Thymus (tissue), 11 donors: ENCODE results near the gene PLEKHA8. TPM values are rescaled to one million over a fixed set of nuclear protein-coding genes. Genes with fewer than 3 reads are reported as not detected.

Experiments
- DNase-seq, 9 donors: peaks; one replicate each; pipeline ENCODE4 v3.0.0-alpha.2; 2013; ENCODE audit warnings: low spot score in 9 of 9, low read depth in 6 of 9, missing footprints in 1 of 9
- H3K27ac ChIP-seq, 2 donors: one replicate each; pipeline ENCODE4 v1.5.1; 2013; ENCODE audit warnings: control low read depth in 1 of 2, low read depth in 1 of 2, low read length in 1 of 2, mild to moderate bottlenecking in 1 of 2, moderate library complexity in 1 of 2
- H3K27me3 ChIP-seq, 2 donors: one replicate each; pipeline ENCODE4 v1.5.1; 2013; ENCODE audit warnings: low read length in 1 of 2; ENCODE audit not compliant: control insufficient read depth in 2 of 2, insufficient read depth in 1 of 2
- H3K36me3 ChIP-seq, 2 donors: one replicate each; pipeline ENCODE4 v1.5.1; 2013; ENCODE audit warnings: low read length in 1 of 2, mild to moderate bottlenecking in 1 of 2, moderate library complexity in 1 of 2; ENCODE audit not compliant: control insufficient read depth in 2 of 2, insufficient read depth in 2 of 2
- H3K4me1 ChIP-seq, 2 donors: one replicate each; pipeline ENCODE4 v1.5.1; 2013; ENCODE audit warnings: low read length in 2 of 2; ENCODE audit not compliant: control insufficient read depth in 2 of 2, insufficient read depth in 2 of 2
- H3K4me3 ChIP-seq, 2 donors: one replicate each; pipeline ENCODE4 v1.5.1; 2013; ENCODE audit warnings: low read length in 2 of 2, control low read depth in 1 of 2, mild to moderate bottlenecking in 1 of 2
- H3K9me3 ChIP-seq, 2 donors: one replicate each; pipeline ENCODE4 v1.5.1; 2013; ENCODE audit warnings: low read length in 1 of 2, mild to moderate bottlenecking in 1 of 2; ENCODE audit not compliant: control insufficient read depth in 2 of 2, insufficient read depth in 1 of 2
- WGBS: extraction: QIAGEN DNeasy Blood & Tissue Kit; methylation state at CpG from one replicate; pipeline ENCODE4 v1.1.7; 2013; 5-methylcytosine and 5-hydroxymethylcytosine counted together
- polyA plus RNA-seq: library from polyadenylated mRNA; stranded (reverse); fragments of 200-250 nt; gene quantifications from one replicate; pipeline ENCODE4 v1.2.3, GENCODE V29; 2013
- total RNA-seq: library from RNA; stranded (reverse); fragments of 120-200 nt; gene quantifications from one replicate; pipeline ENCODE4 v1.2.4, GENCODE V29; 2013
- donor health status: healthy.

Gene PLEKHA8
- total and polyA plus RNA-seq, 2 donors, result 3.9 to 5.7 TPM

- H3K36me3 ChIP-seq, result no peaks in the 10 kb centered on the region
- peaks cover 0 to 6% of the 10 kb centered on the region in 2 donors for H3K4me1 ChIP-seq
- DNase-seq, result no peak
- 94% methylated on average over 16 of the region's 16 CpGs for WGBS
- no peaks in the 10 kb centered on the region for H3K27me3 ChIP-seq
- no peak overlapping the region for H3K27ac ChIP-seq
- no peak overlapping the region for H3K4me3 ChIP-seq
- no peaks in the 10 kb centered on the region for H3K9me3 ChIP-seq
These were observed 140.8 kb downstream of the PLEKHA8 start for GRCh38 chr7:30168835-30169573.

GRCh38 chr7:30169579-30169978 lies 141.4 kb downstream of the PLEKHA8 start:
- H3K27ac ChIP-seq, result no peak overlapping the region
- no peaks in the 10 kb centered on the region for H3K36me3 ChIP-seq
- H3K4me1 ChIP-seq, result peaks cover 0 to 6% of the 10 kb centered on the region in 2 donors
- no peak for DNase-seq
- 96% methylated on average over 2 of the region's 2 CpGs for WGBS
- no peaks in the 10 kb centered on the region for H3K27me3 ChIP-seq
- no peaks in the 10 kb centered on the region for H3K9me3 ChIP-seq
- H3K4me3 ChIP-seq, result no peak overlapping the region

- H3K4me1 ChIP-seq, result peaks cover 0 to 2% of the 10 kb centered on the region in 2 donors
- no peak overlapping the region for H3K4me3 ChIP-seq
- H3K27ac ChIP-seq, result no peak overlapping the region
- 97% methylated on average over 6 of the region's 6 CpGs for WGBS
- no peaks in the 10 kb centered on the region for H3K36me3 ChIP-seq
- no peaks in the 10 kb centered on the region for H3K27me3 ChIP-seq
- H3K9me3 ChIP-seq, result no peaks in the 10 kb centered on the region
- no peak for DNase-seq
These were observed 142.4 kb downstream of the PLEKHA8 start for GRCh38 chr7:30170476-30171205.

- no peaks in the 10 kb centered on the region for H3K36me3 ChIP-seq
- H3K4me1 ChIP-seq, result no peaks in the 10 kb centered on the region
- no peak overlapping the region for H3K27ac ChIP-seq
- 98% methylated on average over 9 of the region's 9 CpGs for WGBS
- H3K27me3 ChIP-seq, result no peaks in the 10 kb centered on the region
- no peak for DNase-seq
- no peak overlapping the region for H3K4me3 ChIP-seq
- H3K9me3 ChIP-seq, result no peaks in the 10 kb centered on the region
These were observed 143.7 kb downstream of the PLEKHA8 start for GRCh38 chr7:30171766-30172447.

- DNase-seq, result no peak
- no peak overlapping the region for H3K27ac ChIP-seq
- 95% methylated on average over 3 of the region's 3 CpGs for WGBS
- H3K27me3 ChIP-seq, result no peaks in the 10 kb centered on the region
- no peaks in the 10 kb centered on the region for H3K4me1 ChIP-seq
- H3K4me3 ChIP-seq, result no peak overlapping the region
- H3K9me3 ChIP-seq, result no peaks in the 10 kb centered on the region
- H3K36me3 ChIP-seq, result no peaks in the 10 kb centered on the region
These were observed 144.2 kb downstream of the PLEKHA8 start for GRCh38 chr7:30172451-30172850.

- DNase-seq, result peak in 2 of 9 donors; percentile 37 to 57
- 89% methylated on average over 13 of the region's 13 CpGs for WGBS
- H3K4me1 ChIP-seq, result no peaks in the 10 kb centered on the region
- no peaks in the 10 kb centered on the region for H3K9me3 ChIP-seq
- no peak overlapping the region for H3K27ac ChIP-seq
- H3K4me3 ChIP-seq, result no peak overlapping the region
- no peaks in the 10 kb centered on the region for H3K36me3 ChIP-seq
- no peaks in the 10 kb centered on the region for H3K27me3 ChIP-seq
These were observed 145.1 kb downstream of the PLEKHA8 start for GRCh38 chr7:30173058-30173897.

GRCh38 chr7:30175180-30175579 lies 147.0 kb downstream of the PLEKHA8 start:
- H3K9me3 ChIP-seq, result no peaks in the 10 kb centered on the region
- no peak overlapping the region for H3K27ac ChIP-seq
- 84% methylated on average over 3 of the region's 3 CpGs for WGBS
- DNase-seq, result no peak
- H3K27me3 ChIP-seq, result no peaks in the 10 kb centered on the region
- H3K4me1 ChIP-seq, result no peaks in the 10 kb centered on the region
- no peak overlapping the region for H3K4me3 ChIP-seq
- H3K36me3 ChIP-seq, result no peaks in the 10 kb centered on the region

- DNase-seq, result no peak
- Histone ChIP-seq H3K4me3 (no peak overlapping the region), H3K27me3 (no peaks in the 10 kb centered on the region), H3K4me1 (no peaks in the 10 kb centered on the region), H3K36me3 (no peaks in the 10 kb centered on the region), H3K27ac (no peak overlapping the region), H3K9me3 (no peaks in the 10 kb centered on the region)
- 98% methylated on average over 7 of the region's 7 CpGs for WGBS
These were observed 147.5 kb downstream of the PLEKHA8 start for GRCh38 chr7:30175636-30176147.
